HG03039 (cell line): ENCODE measurements around the gene IFT57.
A peak's percentile ranks its signal among the peaks of the same experiment; 100 is the strongest.

Source experiments
- ATAC-seq: cut with Tn5 transposase; IDR thresholded peaks from one replicate; pipeline ENCODE4 v1.9.1; 2021; ENCODE audit warnings: mild to moderate bottlenecking, moderate library complexity; ENCODE audit not compliant: unreplicated experiment

IFT57 gene

GRCh38 chr3:108219336-108219735, 2.9 kb downstream of the IFT57 start:
- no peak for ATAC-seq

DNA sequence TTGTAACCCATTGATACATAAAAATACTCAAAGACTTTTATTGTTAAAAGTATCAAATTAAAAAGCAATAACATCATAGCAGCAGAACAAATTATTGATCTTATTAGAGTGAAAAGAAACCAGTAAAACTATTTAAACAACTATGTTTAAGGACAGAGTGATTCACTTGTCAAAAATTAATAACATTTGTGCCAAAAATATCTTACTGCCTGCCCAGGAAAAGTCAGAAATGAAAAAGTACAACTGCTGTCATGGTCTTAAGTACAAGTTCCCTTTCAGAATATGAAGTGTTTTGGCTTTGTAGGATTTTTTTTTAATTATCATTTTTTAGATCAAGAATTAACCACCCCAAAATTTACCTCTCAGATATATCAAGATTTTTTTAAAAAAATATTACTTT, 3.4 kb downstream of the IFT57 start:
- no peak for ATAC-seq

DNA sequence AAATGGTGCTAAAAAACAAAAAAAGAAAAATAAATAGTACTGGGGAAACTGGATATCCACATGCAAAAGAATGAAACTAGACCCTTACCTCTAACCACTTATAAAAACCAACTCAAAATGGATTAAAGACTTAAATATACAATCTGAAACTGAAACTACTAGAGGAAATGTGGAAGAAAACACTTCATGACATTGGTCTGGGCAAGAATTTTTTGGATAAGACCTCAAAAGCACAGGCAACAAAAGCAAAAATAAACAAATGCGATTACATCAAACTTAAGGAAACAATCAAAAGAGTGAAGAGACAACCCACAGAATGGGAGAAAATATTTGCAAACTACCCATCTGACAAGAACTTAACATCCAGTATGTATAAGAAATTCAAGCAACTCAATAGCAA, 6.4 kb downstream of the IFT57 start:
- no peak for ATAC-seq

GRCh38 chr3:108209579-108209978, 12.6 kb downstream of the IFT57 start:
- peak; percentile 53 for ATAC-seq

GRCh38 chr3:108208831-108209230, 13.4 kb downstream of the IFT57 start:
- ATAC-seq = peak; percentile 88

GRCh38 chr3:108202834-108203233, 19.4 kb downstream of the IFT57 start:
- no peak for ATAC-seq

DNA sequence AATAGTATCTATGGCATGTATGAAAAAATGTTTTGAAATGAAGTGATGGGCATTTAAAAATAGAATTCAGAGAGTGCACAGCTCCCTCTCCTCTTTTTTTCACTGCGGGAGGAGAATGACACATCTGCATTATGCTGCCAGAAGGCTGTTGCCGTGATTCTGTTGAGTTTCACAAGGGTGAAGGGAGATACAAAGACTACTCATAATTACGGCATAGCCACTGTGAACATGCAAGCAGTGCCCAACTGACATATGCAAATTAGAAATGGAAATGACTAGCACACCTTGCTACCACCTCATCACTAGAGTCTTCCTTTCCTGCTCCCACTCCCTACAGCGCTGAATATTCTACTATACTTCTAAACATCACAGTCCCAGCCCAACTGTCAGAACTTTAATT, 20.1 kb downstream of the IFT57 start:
- ATAC-seq = peak; percentile 70

GRCh38 chr3:108201258-108201657, 21.0 kb downstream of the IFT57 start:
- no peak for ATAC-seq

GRCh38 chr3:108200578-108200977, 21.6 kb downstream of the IFT57 start:
- ATAC-seq = no peak

DNA sequence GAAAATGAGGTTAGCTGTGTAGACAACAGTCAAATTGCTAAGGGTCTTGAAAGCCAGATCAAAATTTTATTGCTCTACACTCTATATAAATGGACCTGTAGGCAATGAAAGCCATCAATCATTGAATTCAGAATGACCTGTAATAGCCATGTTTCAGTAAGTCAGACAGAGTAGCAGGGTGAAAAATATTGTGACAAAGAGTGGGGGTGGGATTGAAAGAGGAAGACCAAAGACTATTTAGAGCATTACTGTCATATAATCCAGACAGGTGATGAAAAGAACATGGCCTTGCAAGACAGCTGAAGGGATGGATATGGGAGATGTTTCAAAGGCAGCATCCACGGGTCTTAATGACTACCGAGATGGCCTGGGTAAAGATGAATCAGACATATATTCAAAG, 22.2 kb downstream of the IFT57 start:
- no peak for ATAC-seq

DNA sequence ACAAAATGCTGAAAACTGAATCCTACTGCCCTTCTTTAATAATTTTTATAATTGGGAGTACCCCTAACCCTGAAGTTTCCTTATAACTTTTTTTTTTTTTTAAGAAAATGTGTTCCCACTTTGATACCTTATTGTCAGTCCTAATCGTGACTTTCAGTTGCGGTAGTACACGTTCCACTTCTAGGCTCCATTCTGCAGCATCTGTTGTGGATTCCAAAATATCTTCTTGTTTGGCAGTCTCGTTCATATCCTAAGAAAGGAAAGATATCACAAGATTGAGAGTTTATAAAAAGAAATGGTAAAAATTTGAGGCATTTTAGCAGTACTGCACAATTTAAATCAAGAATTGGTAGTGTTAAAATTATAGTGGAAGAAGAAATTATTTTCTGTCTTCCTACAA, 30.8 kb downstream of the IFT57 start:
- no peak for ATAC-seq

DNA sequence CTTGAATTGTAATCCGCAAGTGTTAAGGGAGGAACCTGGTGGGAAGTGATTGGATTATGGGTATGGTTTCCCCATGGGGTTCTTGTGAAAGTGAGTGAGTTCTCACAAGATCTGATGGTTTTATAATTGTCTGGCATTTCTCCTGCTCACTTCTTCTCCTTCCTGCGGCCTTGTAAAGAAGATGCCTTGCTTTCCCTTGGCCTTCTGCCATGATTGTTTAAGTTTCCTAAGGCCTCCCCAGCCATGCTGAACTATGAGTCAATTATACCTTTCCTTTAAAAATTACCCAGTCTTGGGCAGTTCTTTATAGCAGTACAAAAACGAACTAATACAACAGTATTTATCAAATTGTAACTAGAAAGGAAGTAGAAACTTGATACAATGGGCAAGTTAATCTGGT, 31.9 kb downstream of the IFT57 start:
- no peak for ATAC-seq

DNA sequence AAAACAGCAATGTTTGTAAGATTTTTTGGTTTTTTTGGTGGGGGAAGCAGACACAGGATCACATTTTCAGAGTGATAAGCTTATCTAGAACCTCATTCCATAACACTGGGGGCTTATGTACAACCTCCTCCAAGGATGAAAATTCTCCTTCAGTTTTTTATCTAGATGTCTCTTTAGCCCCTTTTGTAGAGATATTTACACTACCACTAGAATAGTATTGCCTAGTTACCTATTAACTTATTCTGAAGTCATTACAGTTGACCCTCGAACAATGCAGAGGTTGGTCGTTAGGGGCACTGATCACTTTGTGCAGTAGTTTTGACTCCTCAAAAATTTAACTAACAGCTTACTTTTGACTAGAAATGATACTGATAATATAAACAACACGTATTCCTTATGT, 32.8 kb downstream of the IFT57 start:
- no peak for ATAC-seq

DNA sequence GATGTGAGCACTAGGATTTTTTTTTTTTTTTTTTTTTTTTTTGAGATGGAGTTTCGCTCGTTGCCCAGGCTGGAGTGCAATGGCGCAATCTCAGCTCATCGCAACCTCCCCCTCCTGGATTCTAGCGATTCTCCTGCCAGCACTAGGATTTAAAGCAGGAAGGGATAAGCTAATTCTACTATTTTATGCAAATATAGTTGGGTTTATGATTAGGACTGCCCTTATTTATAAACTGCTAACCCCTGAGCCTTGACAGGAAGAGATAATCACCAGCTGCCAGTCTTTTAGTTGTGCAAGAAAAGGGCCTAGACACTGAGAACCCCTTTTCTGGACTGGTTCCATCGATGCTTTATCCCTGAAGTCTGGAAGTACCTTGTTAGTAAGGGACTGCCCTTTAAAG, 36.7 kb downstream of the IFT57 start:
- ATAC-seq = no peak

DNA sequence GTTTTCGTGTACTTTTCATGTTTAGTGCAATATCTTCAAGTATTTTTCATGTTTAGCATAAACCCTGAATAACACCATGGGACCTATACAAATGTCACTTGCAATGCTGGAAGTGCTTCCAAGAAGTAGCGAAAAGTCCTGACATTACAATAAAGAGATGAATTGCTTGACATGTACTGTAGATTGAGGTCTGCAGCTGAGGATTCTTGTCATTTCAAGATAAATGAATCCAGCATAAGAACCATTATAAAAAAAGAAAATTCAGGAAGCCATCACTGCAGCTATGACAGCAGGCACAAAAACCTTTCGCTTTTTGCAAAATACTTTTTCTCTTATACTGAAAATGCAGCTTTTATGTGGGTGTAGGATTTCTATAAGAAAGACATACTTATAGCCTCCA, 37.4 kb downstream of the IFT57 start:
- no peak for ATAC-seq

DNA sequence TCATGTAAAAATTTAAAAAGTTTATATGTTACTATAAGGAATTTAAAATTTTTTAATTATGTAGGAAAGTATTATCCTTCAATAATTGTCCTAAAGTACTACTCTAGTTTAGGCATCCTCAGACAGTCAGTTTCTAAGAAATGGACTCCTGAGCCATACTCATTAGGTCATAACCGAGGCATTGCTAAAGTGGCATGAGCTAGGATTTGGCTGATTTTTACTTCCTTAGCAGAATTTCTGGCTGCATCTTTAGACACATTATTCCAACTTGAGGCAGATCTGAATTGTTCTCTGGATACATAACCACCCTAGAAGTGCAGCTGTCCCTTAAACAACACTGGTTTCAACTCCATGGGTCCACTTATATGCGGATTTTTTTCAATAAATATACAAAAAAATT, 38.3 kb downstream of the IFT57 start:
- no peak for ATAC-seq

- no peak for ATAC-seq
These were observed 39.0 kb downstream of the IFT57 start for GRCh38 chr3:108183181-108183580.

- ATAC-seq = no peak
These were observed 39.9 kb downstream of the IFT57 start for GRCh38 chr3:108182339-108182738.

- no peak for ATAC-seq
These were observed 41.1 kb downstream of the IFT57 start for GRCh38 chr3:108181172-108181571.

- no peak for ATAC-seq
These were observed 42.0 kb downstream of the IFT57 start for GRCh38 chr3:108180194-108180593.

DNA sequence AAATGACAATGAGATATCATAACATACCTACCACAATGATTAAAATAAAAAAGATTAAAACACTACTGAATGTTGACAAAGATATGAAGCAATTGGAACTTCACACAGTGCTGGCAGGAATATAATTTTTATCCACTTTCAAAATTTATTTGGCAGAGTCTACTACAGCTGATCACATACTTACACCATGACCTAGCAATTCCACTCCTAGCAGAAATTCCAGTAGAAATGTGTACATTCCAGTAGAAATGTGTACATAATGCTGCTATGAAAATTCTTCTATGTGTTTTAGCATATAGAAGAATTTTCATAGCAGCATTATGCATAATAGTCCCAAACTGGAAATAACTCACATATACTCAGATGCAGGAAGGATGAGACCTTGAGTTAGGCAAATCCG, 43.5 kb downstream of the IFT57 start:
- ATAC-seq = no peak

DNA sequence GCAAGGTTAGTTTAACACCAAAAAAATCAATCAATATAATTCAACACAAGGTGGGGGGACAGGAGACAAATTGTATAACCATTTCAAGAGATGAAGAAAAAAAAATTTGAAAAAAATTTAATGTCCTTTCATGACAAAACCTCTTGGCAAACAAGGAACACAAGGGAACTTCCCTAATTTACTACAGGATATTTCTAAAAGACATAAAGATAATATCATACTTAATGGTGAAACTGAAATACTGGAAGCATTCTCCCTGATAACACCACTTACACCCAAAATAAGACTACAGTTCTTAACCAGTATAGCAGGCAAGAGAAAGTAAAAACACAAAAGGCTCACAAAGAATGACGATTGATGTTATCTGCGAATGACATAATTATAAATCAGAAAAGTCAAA, 44.7 kb downstream of the IFT57 start:
- ATAC-seq = no peak

DNA sequence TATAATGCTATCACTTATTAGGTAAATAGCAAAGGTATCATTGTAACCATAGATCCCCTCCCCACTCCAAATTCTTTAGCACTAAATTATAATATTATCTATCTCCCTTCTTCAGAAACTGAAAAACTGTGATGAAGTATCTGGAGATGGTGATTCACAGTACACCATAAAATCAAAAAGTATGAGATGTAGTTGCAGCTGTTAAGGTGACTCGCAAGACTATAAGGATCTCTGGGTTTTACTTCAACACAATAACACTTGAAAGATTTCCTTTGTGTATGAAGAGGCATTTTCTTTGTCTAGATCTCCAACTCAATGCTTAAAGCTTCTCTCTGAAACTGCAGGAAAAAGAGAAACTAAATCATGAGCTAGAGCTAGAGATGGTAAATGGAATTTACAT, 46.9 kb downstream of the IFT57 start:
- no peak for ATAC-seq

DNA sequence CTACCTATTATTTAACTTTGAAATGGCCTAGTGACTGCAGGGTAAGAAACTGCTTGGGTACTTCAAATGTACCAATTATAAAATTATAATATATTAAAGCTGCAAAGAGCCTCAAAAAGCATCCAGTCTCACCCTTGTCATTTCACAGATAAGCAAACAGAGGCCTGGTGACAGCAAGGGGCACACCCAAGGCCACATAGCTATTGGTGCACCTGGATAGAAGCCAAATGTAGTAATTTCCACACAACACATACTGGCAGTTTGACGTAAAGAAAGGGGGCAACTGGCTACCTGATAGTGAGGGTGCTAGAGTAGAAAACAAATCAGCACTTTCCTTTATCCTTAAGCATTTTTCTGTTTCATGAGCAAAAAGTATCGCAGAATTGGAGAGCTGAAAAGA, 51.1 kb downstream of the IFT57 start:
- ATAC-seq = no peak
